H1 (cell line): ENCODE data around the gene DHX58. TPM values are rescaled to one million over a fixed set of nuclear protein-coding genes. Genes with fewer than 3 reads are reported as not detected.

ENCODE experiments used
- CTCF ChIA-PET: fragments of 300-600 bp; sonication (Branson Sonifier 250); formaldehyde crosslinking; loops from one replicate; lab custom pipeline; 2021; ENCODE audit not compliant: partially characterized antibody; lab: Charles Lee
- POLR2A ChIA-PET: fragments of 300-600 bp; sonication (Branson Sonifier 250); formaldehyde crosslinking; loops from one replicate; lab custom pipeline; 2021; ENCODE audit warnings: inconsistent platforms; ENCODE audit not compliant: partially characterized antibody; lab: Charles Lee
- DNase-seq, 2 experiments: peaks; one replicate each; pipeline versions ENCODE4 v3.0.0 to v3.0.0-alpha.2; 2010 to 2022; ENCODE audit warnings: low spot score in 2 of 2, low read depth in 1 of 2, mixed read lengths in 1 of 2
- FAIRE-seq: peaks from 2 replicates; lab custom pipeline; 2011; peaks lifted over from hg19 to GRCh38; lab: Jason Lieb, UNC
- H2AFZ ChIP-seq: 2 replicates; pipeline ENCODE4 v1.8.1; 2012; ENCODE audit warnings: low read length, inconsistent platforms
- H2AK5ac ChIP-seq: 2 replicates; pipeline ENCODE4 v1.6.1; 2013; ENCODE audit warnings: low read depth, low read length
- H2BK120ac ChIP-seq: replicated peaks from 2 replicates; pipeline ENCODE3; 2013; ENCODE audit warnings: low read depth, low read length, inconsistent platforms
- H2BK12ac ChIP-seq: 2 replicates; pipeline ENCODE4 v1.6.1; 2013; ENCODE audit warnings: low read depth, low read length
- H2BK15ac ChIP-seq: 2 replicates; pipeline ENCODE4 v1.6.1; 2013; ENCODE audit warnings: low read length
- H2BK20ac ChIP-seq: 2 replicates; pipeline ENCODE4 v1.6.1; 2013; ENCODE audit warnings: low read length
- H2BK5ac ChIP-seq: 2 replicates; pipeline ENCODE4 v1.6.1; 2013; ENCODE audit warnings: low read depth, low read length
- H3K14ac ChIP-seq: 2 replicates; pipeline ENCODE4 v1.6.1; 2013; ENCODE audit warnings: inconsistent platforms; ENCODE audit not compliant: insufficient read length
- H3K18ac ChIP-seq: 2 replicates; pipeline ENCODE4 v1.6.1; 2013; ENCODE audit warnings: low read length; ENCODE audit errors: extremely low read depth
- H3K23ac ChIP-seq: 2 replicates; pipeline ENCODE4 v1.6.1; 2013; ENCODE audit warnings: inconsistent platforms; ENCODE audit not compliant: insufficient read length
- H3K23me2 ChIP-seq: 2 replicates; pipeline ENCODE4 v1.6.1; 2013; ENCODE audit warnings: low read depth, low read length
- H3K27ac ChIP-seq: 2 replicates; pipeline ENCODE4 v1.6.1; 2011; ENCODE audit warnings: low read depth, low read length, inconsistent platforms
- H3K27me3 ChIP-seq, 4 experiments: replicated peaks in 1 of 4; 1 replicate in 1 of 4; 2 replicates in 3 of 4; pipeline versions ENCODE4 v1.6.1 to v1.8.1; 2011 to 2013; ENCODE audit warnings: low read length in 3 of 4, mild to moderate bottlenecking in 3 of 4, inconsistent platforms in 2 of 4, mixed read lengths in 2 of 4, moderate library complexity in 1 of 4; ENCODE audit not compliant: control insufficient read depth in 3 of 4, insufficient read depth in 3 of 4; ENCODE audit errors: extremely low read depth in 1 of 4
- H3K36me3 ChIP-seq, 4 experiments: 2 replicates each; pipeline versions ENCODE4 v1.6.1 to v1.8.1; 2011 to 2013; ENCODE audit warnings: mild to moderate bottlenecking in 4 of 4, low read length in 3 of 4, moderate library complexity in 2 of 4, control low read depth in 1 of 4, inconsistent platforms in 1 of 4; ENCODE audit not compliant: insufficient read depth in 4 of 4, control insufficient read depth in 2 of 4
- H3K4ac ChIP-seq: replicated peaks from 2 replicates; pipeline ENCODE3; 2013; ENCODE audit warnings: low read length, low read depth, mixed read lengths, inconsistent platforms; ENCODE audit not compliant: insufficient read length
- H3K4me1 ChIP-seq, 4 experiments: replicated peaks in 1 of 4; 1 replicate in 1 of 4; 2 replicates in 3 of 4; pipeline versions ENCODE4 v1.6.1 to v1.8.1; 2011 to 2013; ENCODE audit warnings: low read length in 3 of 4, inconsistent platforms in 2 of 4, mixed read lengths in 1 of 4; ENCODE audit not compliant: insufficient read depth in 4 of 4, control insufficient read depth in 3 of 4
- H3K4me2 ChIP-seq, 2 experiments: 2 replicates each; pipeline versions ENCODE4 v1.6.1 to v1.8.1; 2011 to 2013; ENCODE audit warnings: low read depth in 2 of 2, low read length in 2 of 2, control low read depth in 1 of 2, inconsistent platforms in 1 of 2, mild to moderate bottlenecking in 1 of 2; ENCODE audit not compliant: insufficient read depth in 1 of 2
- H3K4me3 ChIP-seq, 4 experiments: fragments of 200-600, 300-600 bp in 1 of 4; sonication (generic), shearing (Covaris generic), sonication (Bioruptor Twin) in 1 of 4; 2 replicates each; pipeline versions ENCODE4 v1.5.1 to v1.8.1; 2011 to 2016; ENCODE audit warnings: low read length in 4 of 4, low read depth in 3 of 4, control low read depth in 2 of 4, inconsistent platforms in 2 of 4, mild to moderate bottlenecking in 2 of 4, mixed read lengths in 1 of 4, moderate library complexity in 1 of 4; ENCODE audit not compliant: insufficient read depth in 2 of 4; ENCODE audit errors: extremely low read depth in 1 of 4
- H3K56ac ChIP-seq: replicated peaks from 2 replicates; pipeline ENCODE3; 2013; ENCODE audit warnings: low read depth, mild to moderate bottlenecking, mixed read lengths, low read length, inconsistent platforms; ENCODE audit not compliant: insufficient read length
- H3K79me1 ChIP-seq: 2 replicates; pipeline ENCODE4 v1.6.1; 2013; ENCODE audit warnings: low read depth, low read length, control low read depth
- H3K79me2 ChIP-seq, 2 experiments: 2 replicates each; pipeline versions ENCODE4 v1.6.1 to v1.8.1; 2012 to 2013; ENCODE audit warnings: low read length in 2 of 2, mild to moderate bottlenecking in 2 of 2, inconsistent platforms in 1 of 2; ENCODE audit not compliant: insufficient read depth in 2 of 2, control insufficient read depth in 1 of 2
- H3K9ac ChIP-seq, 4 experiments: replicated peaks in 1 of 4; 1 replicate in 1 of 4; 2 replicates in 3 of 4; pipeline versions ENCODE4 v1.6.1 to v1.8.1; 2011 to 2013; ENCODE audit warnings: low read depth in 3 of 4, low read length in 3 of 4, control low read depth in 2 of 4, mild to moderate bottlenecking in 2 of 4, moderate library complexity in 2 of 4, inconsistent platforms in 1 of 4; ENCODE audit errors: extremely low read depth in 1 of 4
- H3K9me3 ChIP-seq, 2 experiments: 2 replicates each; pipeline versions ENCODE4 v1.6.1 to v1.8.1; 2012 to 2013; ENCODE audit warnings: mild to moderate bottlenecking in 2 of 2, moderate library complexity in 2 of 2, control low read depth in 1 of 2, inconsistent platforms in 1 of 2, low read depth in 1 of 2, low read length in 1 of 2, mixed read lengths in 1 of 2; ENCODE audit not compliant: insufficient read depth in 2 of 2
- H4K20me1 ChIP-seq, 2 experiments: replicated peaks in 1 of 2; 2 replicates each; pipeline versions ENCODE3 to v1.8.1; 2011 to 2013; ENCODE audit warnings: inconsistent platforms in 2 of 2, low read length in 2 of 2, mild to moderate bottlenecking in 1 of 2; ENCODE audit not compliant: insufficient read depth in 2 of 2, control insufficient read depth in 1 of 2
- H4K5ac ChIP-seq: 2 replicates; pipeline ENCODE4 v1.6.1; 2013; ENCODE audit warnings: low read length, low read depth, mixed read lengths, inconsistent platforms; ENCODE audit not compliant: insufficient read length
- H4K8ac ChIP-seq: 2 replicates; pipeline ENCODE4 v1.8.0; 2013; ENCODE audit warnings: mild to moderate bottlenecking, moderate library complexity, low read length, inconsistent platforms; ENCODE audit not compliant: insufficient read depth; ENCODE audit errors: extremely low read depth
- H4K91ac ChIP-seq: replicated peaks from 2 replicates; pipeline ENCODE3; 2013; ENCODE audit warnings: low read length, mixed read lengths, inconsistent platforms; ENCODE audit not compliant: insufficient read length
- CHD2 ChIP-seq: IDR thresholded peaks from 2 replicates; pipeline ENCODE4 v1.6.1; 2012; ENCODE audit warnings: low read length, improper control_type of control experiment
- EZH2 ChIP-seq: fragments of 200-600 bp; sonication (generic); IDR thresholded peaks from 2 replicates; pipeline ENCODE4 v1.7.1; 2012; ENCODE audit warnings: low read depth, mild to moderate bottlenecking, moderate library complexity, low read length, inconsistent platforms; ENCODE audit not compliant: severe bottlenecking
- FOSL1 ChIP-seq: IDR thresholded peaks from 2 replicates; pipeline ENCODE4 v1.6.1; 2011; ENCODE audit warnings: mild to moderate bottlenecking, low read depth, low read length, moderate library complexity; ENCODE audit not compliant: insufficient read depth
- GTF2F1 ChIP-seq: IDR thresholded peaks from 2 replicates; pipeline ENCODE4 v1.6.1; 2012; ENCODE audit warnings: low read depth, low read length, improper control_type of control experiment, borderline replicate concordance
- JUND ChIP-seq: IDR thresholded peaks from 2 replicates; pipeline ENCODE4 v1.6.1; 2011; ENCODE audit warnings: mild to moderate bottlenecking, improper control_type of control experiment, low read length
- MAFK ChIP-seq: IDR thresholded peaks from 2 replicates; pipeline ENCODE4 v1.6.1; 2012; ENCODE audit warnings: low read depth, mild to moderate bottlenecking, improper control_type of control experiment, low read length
- NRF1 ChIP-seq: IDR thresholded peaks from 2 replicates; pipeline ENCODE4 v1.6.1; 2011; ENCODE audit warnings: mild to moderate bottlenecking, low read depth, low read length, improper control_type of control experiment
- POLR2A ChIP-seq, 2 experiments: IDR thresholded peaks; 1 replicate in 1 of 2; 2 replicates in 1 of 2; pipeline ENCODE4 v1.6.1; 2011; ENCODE audit warnings: low read depth in 2 of 2, low read length in 2 of 2, mild to moderate bottlenecking in 2 of 2; ENCODE audit errors: control extremely low read depth in 1 of 2
- RBBP5 ChIP-seq: IDR thresholded peaks from 2 replicates; pipeline ENCODE4 v1.7.1; 2012; ENCODE audit warnings: low read depth, mild to moderate bottlenecking, inconsistent platforms, low read length, moderate library complexity, borderline replicate concordance
- SRF ChIP-seq: IDR thresholded peaks from 2 replicates; pipeline ENCODE4 v1.6.1; 2011; ENCODE audit warnings: mild to moderate bottlenecking, low read depth, low read length, moderate library complexity
- TAF1 ChIP-seq: IDR thresholded peaks from 2 replicates; pipeline ENCODE4 v1.6.1; 2011; ENCODE audit warnings: mild to moderate bottlenecking, low read depth, low read length
- USF2 ChIP-seq: IDR thresholded peaks from 2 replicates; pipeline ENCODE4 v1.6.1; 2011; ENCODE audit warnings: low read length, improper control_type of control experiment
- YY1 ChIP-seq: IDR thresholded peaks from 2 replicates; pipeline ENCODE4 v1.6.1; 2011; ENCODE audit warnings: low read depth, mild to moderate bottlenecking, low read length
- ZNF274 ChIP-seq: IDR thresholded peaks from 2 replicates; pipeline ENCODE4 v1.7.0; 2012; ENCODE audit warnings: low read length, borderline replicate concordance; ENCODE audit errors: extremely low read depth
- WGBS, 2 experiments: shearing (Covaris generic) in 1 of 2; methylation state at CpG; one replicate each; pipeline versions ENCODE4 v1.1.6 to v1.1.7; 2013 to 2015; ENCODE audit warnings: low lambda C conversion rate in 2 of 2, mixed read lengths in 2 of 2, inconsistent platforms in 1 of 2, low coverage in 1 of 2, missing lambda C conversion rate in 1 of 2; ENCODE audit not compliant: insufficient replicate concordance in 2 of 2, insufficient coverage in 1 of 2, insufficient read length in 1 of 2; ENCODE audit errors: extremely low coverage in 1 of 2, missing lambda C conversion rate in 1 of 2; 5-methylcytosine and 5-hydroxymethylcytosine counted together
- polyA plus RNA-seq, 7 experiments: library from polyadenylated mRNA; depleted of rRNA in 3 of 7; stranded (reverse) in 5 of 7; unstranded in 2 of 7; fragments of >200 nt in 5 of 7; fragments of 200-250 nt in 2 of 7; gene quantifications; 1 replicate in 5 of 7; 2 replicates in 1 of 7; 4 replicates in 1 of 7; pipeline versions ENCODE4 v1.2.1 to v1.2.3, GENCODE V29; 2011 to 2013; ENCODE audit warnings: missing spikeins in 2 of 7, mixed read lengths in 2 of 7
- total RNA-seq: library from RNA; stranded (reverse); fragmentation: NEBNext Ultra II Directional; extraction: Animal tissue kit (Norgen Biotek cat#: 25700); gene quantifications from 2 replicates; pipeline ENCODE4 v1.2.1, GENCODE V29; 2021

DHX58 gene
- total and polyA plus RNA-seq, 2 of the 8 experiments (the other 6 are each of a cell fraction or from before 2014, with no cell fraction given) = 5.6 to 9.9 TPM

DNA sequence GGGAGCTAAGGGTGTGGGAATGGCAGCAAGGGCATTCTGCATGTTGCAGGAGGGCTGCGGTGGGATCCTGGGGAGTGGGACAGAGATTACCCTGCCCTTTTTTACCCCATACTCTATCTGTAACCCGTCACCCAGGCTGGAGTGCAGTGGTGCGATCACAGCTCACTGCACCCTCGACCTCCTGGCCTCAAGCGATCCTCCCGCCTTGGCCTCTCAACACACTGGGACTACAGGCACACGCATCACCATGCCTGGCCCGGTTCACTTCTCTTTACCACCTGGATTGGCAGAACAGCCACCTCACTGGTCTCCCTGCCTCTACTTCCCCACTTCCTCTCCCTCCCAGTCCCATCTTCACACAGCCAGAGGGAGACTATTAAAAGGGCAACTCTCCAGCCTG is 23.8 kb downstream of the DHX58 start:
- Histone ChIP-seq H2BK20ac (no peak overlapping the region), H3K79me2 (no peaks in the 10 kb centered on the region), H2BK120ac (no peak overlapping the region), H4K91ac (no peak overlapping the region), H3K27me3 (no peaks in the 10 kb centered on the region), H3K4me2 (no peak overlapping the region), H2BK15ac (peak overlapping the region; percentile 61; the same call in 1 of the 2 replicates), H3K9ac (no peak overlapping the region), H4K20me1 (no peaks in the 10 kb centered on the region), H3K14ac (no peak overlapping the region), H3K4me1 (peaks cover 0 to 2% (median 0%) of the 10 kb centered on the region in 4 experiments; a peak in 1 of 7 replicates), H4K5ac (no peak overlapping the region), H2BK12ac (0 out of 2 replicates have a peak overlapping the region, but pooled peaks have one; percentile 39), H3K23ac (no peak overlapping the region), H2BK5ac (no peak overlapping the region), H3K79me1 (no peaks in the 10 kb centered on the region), H3K9me3 (no peaks in the 10 kb centered on the region), H2AK5ac (no peak overlapping the region), H3K56ac (no peak overlapping the region), H3K36me3 (no peaks in the 10 kb centered on the region), H2AFZ (no peak overlapping the region), H3K4me3 (no peak overlapping the region), H4K8ac (peak overlapping the region; percentile 41; the same call in 1 of the 2 replicates), H3K18ac (no peak overlapping the region), H3K4ac (no peak overlapping the region), H3K23me2 (no peaks in the 10 kb centered on the region), H3K27ac (no peak overlapping the region)
- CTCF ChIA-PET = interaction anchor here (2.6 to 39.4 kb wide), 5 partner anchors 13 to 58 kb away, joined by 11 to 1084 read pairs (median 150); partner anchors contain the start of genes DHX58, DNAJC7, HSPB9 and KAT2A
- POLR2A ChIA-PET = interaction anchor here (0.7 to 1.9 kb wide), 4 partner anchors 8 to 162 kb away, joined by 3 to 6 read pairs (median 4); no protein-coding TSS in a partner anchor
- 92% methylated on average over 8 of the region's 8 CpGs; no CpG with 5 or more reads in 1 of the 2 experiments for WGBS, 2 experiments
- FAIRE-seq = no peak
- DNase-seq = no peak
- TF ChIP-seq SRF (no peak), JUND (no peak), YY1 (no peak), USF2 (no peak), CHD2 (no peak), EZH2 (no peak), TAF1 (no peak), FOSL1 (no peak), GTF2F1 (no peak), RBBP5 (no peak), POLR2A (IDR thresholded peaks at IDR 0.05; ENCODE audit: control extremely low read depth in 1 of 2, low read depth in 2 of 2, low read length in 2 of 2) (no peak), NRF1 (no peak), MAFK (no peak), ZNF274 (no peak)
